Breast epithelium (tissue), 4 donors: ENCODE data around the gene SLC5A2. TPM values are rescaled to one million over a fixed set of nuclear protein-coding genes. Genes with fewer than 3 reads are reported as not detected.
A peak's percentile ranks its signal among the peaks of the same experiment; 100 is the strongest.

Source experiments
- DNase-seq, 2 donors: peaks; one replicate each; pipeline ENCODE4 v3.0.0-alpha.2; 2019; ENCODE audit warnings: low spot score in 2 of 2
- H3K27ac ChIP-seq, 2 donors: fragments of 200-600 bp; sonication (generic) in 1 of 2; one replicate each; pipeline ENCODE4 v1.5.1; 2016 to 2019; ENCODE audit warnings: mild to moderate bottlenecking in 1 of 2
- H3K27me3 ChIP-seq, 2 donors: fragments of 200-600 bp; sonication (generic) in 1 of 2; one replicate each; pipeline versions ENCODE4 v1.5.1 to v1.6.0; 2017 to 2019; ENCODE audit warnings: control low read depth in 1 of 2, mild to moderate bottlenecking in 1 of 2
- H3K36me3 ChIP-seq: fragments of 200-600 bp; one replicate; pipeline ENCODE4 v1.5.1; 2019
- H3K4me1 ChIP-seq, 2 donors: fragments of 200-600 bp; sonication (generic); one replicate each; pipeline ENCODE4 v1.5.1; 2016 to 2019; ENCODE audit warnings: control low read depth in 1 of 2
- H3K4me3 ChIP-seq, 3 donors: fragments of 200-600 bp; sonication (generic); 1 replicate in 2 of 3; 2 replicates in 1 of 3; pipeline ENCODE4 v1.5.1; 2016 to 2019; ENCODE audit warnings: mild to moderate bottlenecking in 3 of 3, moderate library complexity in 2 of 3
- H3K9me3 ChIP-seq, 2 donors: fragments of 200-600 bp; sonication (generic) in 1 of 2; one replicate each; pipeline ENCODE4 v1.5.1; 2016 to 2019; ENCODE audit warnings: control low read depth in 1 of 2
- CTCF ChIP-seq, 3 donors: fragments of 450-650 bp; IDR thresholded peaks; one replicate each; pipeline ENCODE4 v1.5.1; 2016 to 2017; ENCODE audit warnings: antibody characterized with exemption in 3 of 3, mild to moderate bottlenecking in 3 of 3, moderate library complexity in 3 of 3
- POLR2A ChIP-seq: fragments of 450-650 bp; IDR thresholded peaks from one replicate; pipeline ENCODE4 v1.6.1; 2016; ENCODE audit warnings: antibody characterized with exemption, mild to moderate bottlenecking, moderate library complexity
- POLR2AphosphoS5 ChIP-seq, 3 donors: sonication (generic); formaldehyde crosslinking; IDR thresholded peaks; one replicate each; pipeline ENCODE4 v1.6.1; 2017; ENCODE audit warnings: antibody characterized with exemption in 3 of 3
- intact Hi-C: fragments of 100-400 bp; cut with DNase I; formaldehyde crosslinking; loops from one replicate; pipeline ENCODE4 v1.15.1; 2023; ENCODE audit warnings: low total_unique reads
- total RNA-seq, 3 donors: library from RNA; depleted of rRNA; stranded (reverse); fragments of >200 nt; gene quantifications; one replicate each; pipeline ENCODE4 v1.1.0, GENCODE V29; 2016

The SLC5A2 gene
- total RNA-seq, 3 donors from 2014 or later: 0.44 to 0.98 TPM; not detected in 1

GRCh38 chr16:31453255-31454204 is 29.4 kb upstream of the SLC5A2 start:
- no peaks in the 10 kb centered on the region for H3K36me3 ChIP-seq
- H3K27ac ChIP-seq: peak overlapping the region; percentile 61 to 77
- intact Hi-C loops: no loop called here
- peaks cover 5 to 28% of the 10 kb centered on the region in 2 donors for H3K4me1 ChIP-seq
- DNase-seq: no peak
- no peaks in the 10 kb centered on the region for H3K27me3 ChIP-seq
- no peak overlapping the region for H3K4me3 ChIP-seq
- TF ChIP-seq POLR2A (no peak), POLR2AphosphoS5 (IDR thresholded peaks at IDR 0.05) (no peak), CTCF (IDR thresholded peaks at IDR 0.05) (no peak)
- H3K9me3 ChIP-seq: no peaks in the 10 kb centered on the region

- intact Hi-C loops: no loop called here
- H3K4me3 ChIP-seq: no peak overlapping the region
- no peaks in the 10 kb centered on the region for H3K9me3 ChIP-seq
- no peak overlapping the region for H3K27ac ChIP-seq
- DNase-seq: no peak
- TF ChIP-seq POLR2A (no peak), CTCF (IDR thresholded peaks at IDR 0.05) (no peak), POLR2AphosphoS5 (IDR thresholded peaks at IDR 0.05) (no peak)
- peaks cover 5 to 28% of the 10 kb centered on the region in 2 donors for H3K4me1 ChIP-seq
- H3K27me3 ChIP-seq: no peaks in the 10 kb centered on the region
- no peaks in the 10 kb centered on the region for H3K36me3 ChIP-seq
These were observed 27.2 kb upstream of the SLC5A2 start for GRCh38 chr16:31455601-31456314.

GRCh38 chr16:31456988-31457360 is 25.9 kb upstream of the SLC5A2 start:
- Histone ChIP-seq H3K4me3 (peak overlapping the region in 1 of 3 donors; percentile 81), H3K27ac (peak overlapping the region in 1 of 2 donors; percentile 16), H3K9me3 (no peaks in the 10 kb centered on the region), H3K36me3 (no peaks in the 10 kb centered on the region), H3K27me3 (no peaks in the 10 kb centered on the region), H3K4me1 (peaks cover 5 to 21% of the 10 kb centered on the region in 2 donors)
- intact Hi-C loops: no loop called here
- TF ChIP-seq CTCF (IDR thresholded peaks at IDR 0.05) (no peak), POLR2AphosphoS5 (IDR thresholded peaks at IDR 0.05) (no peak), POLR2A (no peak)
- DNase-seq: no peak

GRCh38 chr16:31458073-31458843 is 24.7 kb upstream of the SLC5A2 start:
- peak in 1 of 2 donors; percentile 59 for DNase-seq
- Histone ChIP-seq H3K4me1 (peaks cover 5 to 16% of the 10 kb centered on the region in 2 donors), H3K9me3 (no peaks in the 10 kb centered on the region), H3K27me3 (no peaks in the 10 kb centered on the region), H3K4me3 (peak overlapping the region; percentile 81 to 88 (median 83)), H3K36me3 (no peaks in the 10 kb centered on the region), H3K27ac (peak overlapping the region; percentile 99 to 100)
- intact Hi-C loops: no loop called here
- TF ChIP-seq CTCF (IDR thresholded peaks at IDR 0.05) (no peak), POLR2AphosphoS5 (IDR thresholded peaks at IDR 0.05) (no peak), POLR2A (no peak)
